ENCODE results near the gene CTDSPL2. TPM values are rescaled to one million over a fixed set of nuclear protein-coding genes. Genes with fewer than 3 reads are reported as not detected.

CTDSPL2 gene
- total RNA-seq (2022; extraction: Qiagen RNA extraction; ENCODE audit: low read depth), result 8.7 to 21.1 TPM (median 16.7 TPM) in 5 replicates

DNA sequence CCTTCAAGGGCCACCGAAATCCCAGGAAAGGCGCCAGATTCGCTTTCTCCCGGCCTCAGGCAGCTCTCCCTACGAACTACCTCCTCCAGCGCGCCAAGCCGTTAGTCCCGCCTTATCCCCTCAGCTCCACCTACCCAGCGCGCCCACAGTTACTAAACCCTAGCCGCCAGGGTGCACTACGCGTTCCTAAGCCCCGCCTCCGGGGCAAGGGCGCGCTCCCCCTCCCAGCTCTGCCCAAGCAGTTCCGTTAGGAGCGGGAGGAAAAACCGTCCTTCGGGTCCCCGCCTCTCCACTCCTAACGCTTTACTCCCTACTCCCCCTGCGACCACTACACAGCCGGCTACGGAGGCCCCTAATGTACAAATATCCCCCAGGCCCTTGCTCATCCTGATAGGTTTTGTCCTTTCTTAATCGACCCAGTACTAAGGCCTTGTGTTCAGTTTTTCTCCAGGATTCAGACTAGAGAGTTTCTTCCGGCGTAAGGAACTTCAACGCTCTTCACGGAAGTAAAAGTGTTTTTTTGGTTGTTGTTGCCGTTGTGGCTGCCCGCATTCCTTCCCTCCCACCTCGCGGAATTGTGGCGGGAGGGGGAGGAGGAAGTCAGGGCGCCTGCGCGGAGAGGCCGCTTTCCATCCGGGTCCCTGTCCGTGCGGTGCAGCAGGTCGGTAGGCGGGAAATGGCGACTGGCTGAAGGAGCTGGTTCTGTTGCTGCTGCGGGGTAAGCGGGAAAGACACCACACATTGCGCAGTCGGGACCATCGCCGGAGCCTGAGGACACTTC lies at the start of gene CTDSPL2:
Gene CTDSPL2 (plus strand): TSS at position 655 of the 781 bp plus-strand sequence. CDS start 31,386 bp downstream, outside the sequence.

DNA sequence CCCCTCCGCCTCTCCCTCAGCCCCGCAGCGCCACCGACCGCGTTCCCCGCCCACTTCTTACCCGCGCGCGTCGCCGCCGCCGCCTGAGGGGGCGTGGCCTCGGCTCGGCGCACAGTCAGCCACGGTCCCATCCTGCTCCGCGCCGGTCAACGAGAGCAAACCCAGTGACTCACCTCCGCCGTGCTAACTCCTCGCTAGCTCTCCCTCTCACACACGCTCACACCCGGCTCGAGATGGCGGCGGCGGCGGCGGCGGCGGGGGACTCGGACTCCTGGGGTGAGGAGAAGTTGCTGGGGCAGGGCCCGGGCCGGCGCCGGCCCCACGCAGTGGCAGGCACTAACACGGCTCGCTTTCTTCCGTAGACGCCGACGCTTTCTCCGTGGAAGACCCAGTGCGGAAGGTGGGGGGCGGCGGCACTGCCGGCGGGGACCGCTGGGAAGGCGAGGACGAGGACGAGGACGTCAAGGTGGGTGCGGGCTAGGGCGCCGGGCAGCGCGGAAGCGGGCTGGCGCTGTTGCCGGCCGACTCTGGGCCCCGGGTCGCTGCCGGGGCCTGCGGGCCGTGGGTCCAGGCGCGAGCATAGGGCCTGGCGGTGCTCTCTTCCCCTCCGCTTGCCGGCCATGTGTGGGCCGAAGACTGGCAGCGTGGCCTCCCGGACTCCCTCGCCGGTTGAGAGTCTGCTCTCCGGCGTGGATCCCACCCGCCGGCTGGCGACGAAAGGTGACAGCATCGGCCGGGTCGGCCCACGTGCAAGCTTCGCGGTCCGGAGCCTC lies 109.7 kb downstream of the CTDSPL2 start, which contains the start of gene EIF3J:
Gene EIF3J (plus strand): TSS at position 186 of the 773 bp plus-strand sequence. CDS start 48 bp downstream, at position 234.

Other genes starting within 250 kb of the CTDSPL2 start
- gene FRMD5, start 232.4 kb upstream of the CTDSPL2 start, total RNA-seq (2022; extraction: Qiagen RNA extraction; ENCODE audit: low read depth), result 2.4 to 5.9 TPM (median 2.7 TPM) in 5 replicates
- gene GOLM2, start 138.9 kb upstream of the CTDSPL2 start, total RNA-seq (2022; extraction: Qiagen RNA extraction; ENCODE audit: low read depth), result 18.4 to 32.9 TPM (median 27.4 TPM) in 5 replicates
- 88.7 to 186 TPM (median 89.0 TPM) in 5 replicates for gene EIF3J, start 109.5 kb downstream of the CTDSPL2 start, total RNA-seq (2022; extraction: Qiagen RNA extraction; ENCODE audit: low read depth)
- 7.6 to 9.5 TPM (median 8.6 TPM) in 5 replicates for gene SPG11, start 236.0 kb downstream of the CTDSPL2 start, total RNA-seq (2022; extraction: Qiagen RNA extraction; ENCODE audit: low read depth)

All from A549 treated with ZK216348 at 1 μM for 4 hours (cell line).